GM19324 (cell line): ENCODE data around the gene THOP1.
"Not testable (repeated sequence)": the region's sequence is repeated elsewhere in the genome, so short reads cannot be mapped to it uniquely, and the experiment has no call there.

Experiments used
- ATAC-seq: cut with Tn5 transposase; IDR thresholded peaks from one replicate; pipeline ENCODE4 v1.9.1; 2021; ENCODE audit warnings: mild to moderate bottlenecking, moderate library complexity; ENCODE audit not compliant: unreplicated experiment, low FRiP score

THOP1 gene

GRCh38 chr19:2779121-2779740 lies 6.1 kb upstream of the THOP1 start:
- ATAC-seq = no peak

- ATAC-seq = no peak
These were observed 5.0 kb upstream of the THOP1 start for GRCh38 chr19:2780284-2780683.

DNA sequence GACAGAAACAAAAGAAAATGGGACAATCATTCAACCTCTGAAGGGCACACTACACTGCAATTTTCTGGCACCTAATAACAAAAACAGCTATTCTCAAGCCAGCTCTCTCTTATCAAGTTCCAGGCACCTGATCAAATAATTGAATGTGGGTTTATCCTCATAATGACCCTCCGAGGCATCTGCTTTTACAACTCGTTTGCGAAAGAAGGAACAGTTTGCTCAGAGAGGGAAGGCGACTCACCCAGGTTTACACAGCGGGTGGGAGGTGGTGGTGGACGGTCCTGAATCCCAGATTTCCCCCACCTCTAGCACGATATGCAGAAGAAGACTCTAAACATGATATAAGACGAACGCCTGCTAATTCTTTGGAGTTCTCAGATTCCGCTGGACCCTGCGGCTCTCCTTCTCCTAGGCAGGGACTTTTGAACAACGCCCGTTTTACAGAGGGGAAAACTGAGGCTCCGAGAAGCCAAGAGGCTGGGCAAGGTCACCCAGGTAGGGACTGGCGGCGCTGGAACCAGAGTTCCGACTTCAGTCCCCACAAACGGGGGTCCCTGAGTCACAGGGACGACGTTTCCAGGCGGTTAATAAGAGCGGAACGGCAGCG lies 2.9 kb upstream of the THOP1 start:
- no peak for ATAC-seq

DNA sequence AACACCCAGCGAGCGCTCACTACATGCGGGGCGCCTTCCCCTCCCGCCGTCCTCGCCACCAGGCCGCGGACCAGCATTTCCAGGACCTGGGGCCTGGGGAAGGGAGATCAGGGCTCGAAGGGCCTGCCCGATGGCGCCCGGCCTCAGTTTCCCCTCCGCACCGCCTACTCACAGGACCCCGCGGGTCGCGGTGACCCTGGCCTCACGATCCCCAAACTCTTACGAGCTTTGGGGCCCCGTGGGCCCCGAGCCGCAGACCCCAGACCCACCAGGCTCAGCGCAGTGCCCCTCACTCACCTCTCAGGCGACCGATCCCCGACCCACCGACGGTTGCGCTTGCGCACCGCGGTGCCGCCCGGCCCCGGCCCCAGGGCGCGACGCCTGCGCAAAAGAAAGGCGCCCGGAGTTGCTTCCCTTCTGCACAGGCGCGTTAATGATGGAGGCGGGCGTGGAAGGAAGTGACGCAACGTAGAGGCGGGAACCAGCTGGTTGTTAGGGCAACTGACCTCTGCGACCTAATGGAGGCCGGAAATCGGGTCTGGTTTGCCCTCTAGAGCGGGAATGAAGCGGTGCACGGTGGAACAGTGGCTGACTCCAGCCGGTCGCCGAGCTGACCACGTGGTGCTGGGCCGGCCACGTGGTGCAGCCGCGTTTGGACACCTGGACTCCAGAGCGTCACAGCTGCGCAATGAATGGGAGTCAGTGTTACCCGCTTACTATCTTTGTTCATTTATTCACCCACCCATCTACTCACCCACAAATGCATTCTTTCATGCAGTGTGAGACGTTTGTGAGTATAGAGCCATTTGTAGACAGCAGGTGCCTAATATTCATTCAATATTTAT lies 2.1 kb upstream of the THOP1 start, which contains the start of gene SGTA:
SGTA (minus strand) TSS at position 338 of the 845 bp plus-strand sequence. CDS start 14,205 bp downstream, outside the sequence.
- ATAC-seq = peak; percentile 78

- ATAC-seq = no peak
These were observed 1.5 kb upstream of the THOP1 start for GRCh38 chr19:2783781-2784145.

- ATAC-seq = no peak
These were observed 1.8 kb downstream of the THOP1 start for GRCh38 chr19:2787115-2787514.

GRCh38 chr19:2788237-2788636 lies 2.9 kb downstream of the THOP1 start:
- ATAC-seq = no peak

GRCh38 chr19:2790194-2790556 lies 4.9 kb downstream of the THOP1 start:
- no peak for ATAC-seq

DNA sequence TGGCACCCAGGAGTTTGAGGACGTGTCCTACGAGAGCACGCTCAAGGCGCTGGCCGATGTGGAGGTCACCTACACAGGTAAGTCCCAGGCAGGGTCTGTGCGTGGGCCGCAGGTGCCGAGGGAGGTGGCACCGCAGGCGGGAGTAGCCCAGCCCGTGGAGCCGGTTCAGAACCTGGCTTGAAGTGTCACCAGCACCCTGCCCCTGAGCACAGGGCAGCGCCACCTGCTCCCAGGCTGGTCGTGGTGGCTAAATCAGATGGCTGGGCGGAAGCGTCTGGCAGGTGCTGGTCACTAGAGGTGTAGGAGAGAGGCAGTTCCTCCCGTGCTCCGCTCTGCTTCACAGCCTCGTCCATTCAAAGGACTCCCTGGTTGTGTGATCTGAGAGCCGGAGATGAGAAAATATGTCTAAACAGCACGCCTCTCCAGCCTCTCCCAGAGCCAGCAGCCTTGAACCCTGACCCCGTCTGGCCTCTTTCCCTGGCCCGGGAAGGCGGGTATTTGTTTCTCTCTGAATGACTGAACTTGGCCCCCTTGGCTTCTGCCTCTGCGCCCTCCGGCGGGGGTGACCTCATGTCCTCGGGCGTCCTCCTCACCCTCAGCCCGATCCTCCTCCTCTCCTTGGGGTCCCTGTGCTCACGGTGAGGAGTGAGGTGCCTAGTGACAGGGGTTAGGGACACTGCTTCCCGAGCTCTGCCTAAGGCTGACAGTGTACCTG lies 5.4 kb downstream of the THOP1 start:
- no peak for ATAC-seq

DNA sequence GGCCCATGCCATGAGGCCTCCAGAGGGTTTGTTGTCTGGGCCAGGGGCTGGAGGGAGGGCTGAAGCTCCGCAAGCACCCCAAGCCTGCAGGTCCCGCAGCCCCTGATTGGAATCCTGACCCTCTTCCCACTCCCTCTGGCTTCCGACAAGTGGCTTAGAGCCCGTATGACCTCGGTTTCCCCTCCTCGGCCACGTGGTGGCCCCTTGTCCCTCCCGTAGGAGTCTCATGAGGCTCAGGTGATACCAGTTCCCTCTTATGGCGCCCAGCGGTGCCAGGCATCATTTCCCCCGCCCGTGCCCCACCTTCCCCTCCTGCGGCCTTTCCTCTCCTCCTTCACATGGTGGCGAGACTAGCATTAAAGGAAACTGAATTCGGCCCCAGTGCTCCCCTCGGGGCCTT lies 6.1 kb downstream of the THOP1 start:
- no peak for ATAC-seq

DNA sequence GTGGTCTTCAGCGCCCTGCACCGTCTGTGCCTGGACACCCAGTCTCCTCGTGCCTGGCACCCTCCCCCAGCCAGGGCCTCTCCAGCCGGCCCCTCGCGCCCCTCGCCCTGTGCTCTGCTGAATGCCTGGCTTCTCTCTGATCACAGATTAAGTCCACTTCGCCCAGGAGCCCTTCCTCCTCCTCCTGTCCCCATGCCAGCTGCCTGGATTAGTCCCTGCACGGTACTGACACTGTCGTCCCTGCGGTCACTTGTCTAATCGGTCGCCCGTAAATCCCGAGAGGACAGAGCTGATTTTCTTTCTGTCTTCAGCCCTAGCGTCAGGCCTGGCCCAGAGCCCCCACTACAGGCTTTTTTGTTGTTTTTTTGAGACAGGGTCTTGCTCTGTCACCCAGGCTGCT lies 6.6 kb downstream of the THOP1 start:
- ATAC-seq = no peak

GRCh38 chr19:2792666-2793065 lies 7.4 kb downstream of the THOP1 start:
- ATAC-seq = not testable (repeated sequence)

DNA sequence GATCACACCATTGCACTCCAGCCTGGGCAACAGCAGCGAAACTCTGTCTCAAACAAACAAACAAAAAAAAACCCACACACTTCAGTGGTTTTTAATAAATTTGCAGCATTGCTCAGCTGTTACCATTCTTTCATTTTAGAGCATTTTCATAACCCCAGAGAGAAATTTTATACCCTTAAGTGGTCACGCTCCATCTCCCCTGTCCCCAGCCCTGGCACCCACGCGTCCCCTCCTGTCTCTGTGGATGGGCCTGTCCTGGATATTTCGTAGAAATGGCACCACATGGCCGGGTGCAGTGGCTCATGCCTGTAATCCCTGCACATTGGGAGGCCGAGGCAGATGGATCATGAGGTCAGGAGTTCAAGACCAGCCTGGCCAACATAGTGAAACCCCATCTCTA lies 7.8 kb downstream of the THOP1 start:
- ATAC-seq = no peak

GRCh38 chr19:2793577-2793976 lies 8.3 kb downstream of the THOP1 start:
- ATAC-seq = no peak

DNA sequence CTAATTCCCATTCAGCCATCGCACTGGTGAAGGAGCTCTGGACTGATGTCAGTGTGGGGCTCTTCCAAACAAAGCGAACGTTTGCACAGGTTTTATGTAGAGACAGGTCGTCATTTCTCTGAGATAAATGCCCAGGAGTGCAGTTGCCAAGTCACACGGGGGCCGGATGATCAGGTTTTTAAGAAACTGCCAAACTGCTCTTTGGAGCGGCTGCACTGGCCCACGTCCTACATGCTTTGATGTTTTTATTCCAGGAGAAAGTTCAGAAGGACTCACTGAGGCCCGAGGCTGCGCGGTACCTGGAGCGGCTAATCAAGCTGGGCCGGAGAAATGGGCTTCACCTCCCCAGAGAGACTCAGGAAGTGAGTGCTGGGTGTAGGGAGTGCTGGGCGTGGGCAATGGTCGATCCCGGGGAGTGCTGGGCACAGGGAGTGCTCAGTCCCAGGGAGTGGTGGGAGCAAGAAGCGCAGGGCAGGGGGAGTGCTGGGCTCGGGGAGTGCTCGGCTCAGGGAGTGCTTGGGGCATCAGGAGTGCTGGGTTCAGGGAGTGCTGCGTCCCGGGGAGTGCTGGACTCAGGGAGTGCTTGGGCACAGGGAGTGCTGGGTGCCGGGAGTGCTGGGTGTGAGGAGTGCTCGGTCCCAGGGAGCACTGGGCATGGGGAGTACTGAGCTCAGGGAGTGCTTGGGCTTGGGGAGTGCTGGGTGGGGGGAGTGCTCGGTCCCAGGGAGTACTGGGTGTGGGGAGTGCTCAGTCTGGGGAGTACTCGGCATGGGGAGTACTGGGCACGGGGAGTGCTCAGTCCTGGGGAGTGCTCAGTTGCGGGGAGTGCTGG lies 10.7 kb downstream of the THOP1 start:
- ATAC-seq = no peak

DNA sequence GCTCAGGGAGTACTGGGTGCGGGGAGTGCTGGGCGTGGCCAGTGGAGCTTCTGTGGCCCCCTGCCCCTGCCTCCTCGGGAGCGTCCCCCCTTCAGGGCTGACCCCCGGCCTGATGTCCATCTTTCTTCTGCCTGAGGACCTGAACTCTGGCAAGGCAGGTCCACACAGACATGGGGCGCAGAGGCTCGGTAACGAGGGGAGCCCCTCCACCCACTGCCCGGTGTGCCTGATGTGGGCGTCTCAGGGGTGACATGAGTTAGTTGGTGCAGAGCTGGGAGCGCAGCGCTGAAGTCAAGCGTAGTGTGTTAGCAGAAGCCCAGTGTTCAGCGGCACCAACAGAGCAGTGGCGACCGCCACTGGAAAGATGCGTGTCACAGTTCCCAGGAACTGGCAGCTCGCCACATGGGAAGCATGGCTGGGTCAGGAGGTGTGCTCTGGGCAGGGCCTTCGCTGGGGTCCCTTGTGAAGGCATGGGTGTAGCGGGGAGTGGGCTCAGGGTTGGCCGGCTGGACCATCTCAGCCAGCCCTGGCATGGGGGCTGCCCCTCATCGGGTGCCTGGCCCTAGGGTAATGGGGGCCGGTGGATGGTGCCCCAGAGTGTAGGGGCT lies 11.5 kb downstream of the THOP1 start:
- no peak for ATAC-seq

- ATAC-seq = no peak
These were observed 12.0 kb downstream of the THOP1 start for GRCh38 chr19:2797280-2797679.

GRCh38 chr19:2798158-2798685 lies 12.9 kb downstream of the THOP1 start:
- ATAC-seq = no peak

DNA sequence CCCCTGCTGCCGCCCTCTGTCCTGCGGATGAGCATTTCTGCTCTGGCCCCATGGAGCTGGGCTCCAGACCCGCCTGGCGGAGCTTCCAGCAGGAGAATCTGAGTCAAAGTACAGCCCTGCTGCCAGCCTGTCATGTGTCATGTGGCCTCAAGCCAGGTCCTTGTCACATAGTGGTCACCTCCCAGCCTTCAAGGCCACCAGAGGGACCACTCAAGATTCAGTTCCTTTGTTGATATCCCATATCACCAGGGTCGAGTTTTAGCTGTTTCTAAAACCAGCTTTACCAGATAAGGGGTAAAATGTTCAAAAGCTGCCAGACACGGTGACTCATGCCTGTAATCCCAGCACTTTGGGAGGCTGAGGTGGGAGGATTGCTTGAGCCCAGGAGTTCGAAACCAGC lies 13.4 kb downstream of the THOP1 start:
- no peak for ATAC-seq
